Keratinocyte (primary cell): ENCODE measurements around the gene GTF2F1. TPM values are rescaled to one million over a fixed set of nuclear protein-coding genes. Genes with fewer than 3 reads are reported as not detected.

ENCODE experiments used
- DNase-seq: peaks from one replicate; pipeline ENCODE4 v3.0.0-alpha.2; 2011; ENCODE audit warnings: low read depth, missing footprints, low spot score
- FAIRE-seq: peaks from 2 replicates; lab custom pipeline; 2011; peaks lifted over from hg19 to GRCh38; lab: Jason Lieb, UNC
- H2AFZ ChIP-seq: 2 replicates; pipeline ENCODE4 v1.6.0; 2012; ENCODE audit warnings: low read length, control low read depth, inconsistent platforms; ENCODE audit not compliant: control insufficient read depth
- H3K27ac ChIP-seq: 2 replicates; pipeline ENCODE4 v1.5.1; 2011; ENCODE audit warnings: low read length; ENCODE audit not compliant: control insufficient read depth, insufficient read depth
- H3K27me3 ChIP-seq: 3 replicates; pipeline ENCODE4 v1.6.0; 2011; ENCODE audit warnings: low read length; ENCODE audit not compliant: control insufficient read depth, insufficient read depth; ENCODE audit errors: extremely low read depth
- H3K36me3 ChIP-seq, 2 experiments: 2 replicates in 1 of 2; 3 replicates in 1 of 2; pipeline ENCODE4 v1.5.1; 2011; ENCODE audit warnings: low read length in 2 of 2, mild to moderate bottlenecking in 1 of 2; ENCODE audit not compliant: control insufficient read depth in 2 of 2, insufficient read depth in 2 of 2; ENCODE audit errors: extremely low read depth in 1 of 2
- H3K4me1 ChIP-seq: 3 replicates; pipeline ENCODE4 v1.5.1; 2011; ENCODE audit warnings: low read length; ENCODE audit not compliant: control insufficient read depth, insufficient read depth; ENCODE audit errors: extremely low read depth
- H3K4me2 ChIP-seq: 3 replicates; pipeline ENCODE4 v1.6.0; 2011; ENCODE audit warnings: low read depth, low read length; ENCODE audit not compliant: control insufficient read depth, insufficient read depth; ENCODE audit errors: extremely low read depth
- H3K4me3 ChIP-seq, 3 experiments: fragments of 200-600 bp in 1 of 3; sonication (generic) in 1 of 3; 2 replicates in 2 of 3; 3 replicates in 1 of 3; pipeline ENCODE4 v1.5.1; 2011 to 2016; ENCODE audit warnings: low read length in 3 of 3, mild to moderate bottlenecking in 3 of 3, control low read depth in 2 of 3, inconsistent platforms in 1 of 3, low read depth in 1 of 3, mixed read lengths in 1 of 3, mixed run types in 1 of 3, moderate library complexity in 1 of 3; ENCODE audit not compliant: control insufficient read depth in 2 of 3, insufficient read depth in 2 of 3; ENCODE audit errors: extremely low read depth in 1 of 3
- H3K79me2 ChIP-seq: 2 replicates; pipeline ENCODE4 v1.6.0; 2012; ENCODE audit warnings: low read length; ENCODE audit not compliant: control insufficient read depth, insufficient read depth
- H3K9ac ChIP-seq: 3 replicates; pipeline ENCODE4 v1.6.0; 2011; ENCODE audit warnings: low read length; ENCODE audit not compliant: control insufficient read depth, insufficient read depth; ENCODE audit errors: extremely low read depth
- H3K9me1 ChIP-seq: 3 replicates; pipeline ENCODE4 v1.6.0; 2011; ENCODE audit warnings: low read length; ENCODE audit not compliant: control insufficient read depth, insufficient read depth; ENCODE audit errors: extremely low read depth
- H3K9me3 ChIP-seq: 2 replicates; pipeline ENCODE4 v1.5.1; 2012; ENCODE audit warnings: low read depth, low read length; ENCODE audit not compliant: control insufficient read depth
- H4K20me1 ChIP-seq: 3 replicates; pipeline ENCODE4 v1.6.0; 2011; ENCODE audit warnings: low read length; ENCODE audit not compliant: control insufficient read depth, insufficient read depth; ENCODE audit errors: extremely low read depth
- CTCF ChIP-seq, 3 experiments: IDR thresholded peaks in 1 of 3; conservative IDR thresholded peaks in 1 of 3; optimal IDR thresholded peaks in 1 of 3; 2 replicates in 2 of 3; 3 replicates in 1 of 3; pipeline versions ENCODE3 to v1.5.1; 2011; ENCODE audit warnings: low read length in 3 of 3, mild to moderate bottlenecking in 3 of 3, moderate library complexity in 2 of 3, control low read depth in 1 of 3, inconsistent platforms in 1 of 3; ENCODE audit not compliant: insufficient read depth in 2 of 3; ENCODE audit errors: extremely low read depth in 1 of 3
- EZH2 ChIP-seq: IDR thresholded peaks from one replicate; pipeline ENCODE4 v1.6.1; 2012; ENCODE audit warnings: inconsistent platforms, mild to moderate bottlenecking, low read length, moderate library complexity
- dilution Hi-C: fragments of 300-500 bp; cut with MboI; formaldehyde crosslinking; loops from one replicate; pipeline ENCODE4 v1.7.0; 2020; ENCODE audit warnings: low sequenced_read_pairs; ENCODE audit not compliant: extremely low pct_ligation_motif_present
- polyA plus RNA-seq, 5 experiments: library from polyadenylated mRNA; depleted of rRNA in 3 of 5; stranded (reverse) in 3 of 5; stranded (forward) in 1 of 5; unstranded in 1 of 5; fragments of >200 nt; gene quantifications; 1 replicate in 1 of 5; 2 replicates in 3 of 5; 3 replicates in 1 of 5; pipeline versions ENCODE4 v1.2.1 to v1.2.3, GENCODE V29; 2011 to 2012; ENCODE audit warnings: missing spikeins in 2 of 5, low read depth in 1 of 5, low replicate concordance in 1 of 5

GTF2F1 gene
- polyA plus RNA-seq, 1 donor (not counting 4 experiments of a cell fraction or from before 2014, with no cell fraction given), result 37.3 TPM

- no peak overlapping the region for H3K4me2 ChIP-seq
- DNase-seq (no peak), FAIRE-seq (no peak)
- dilution Hi-C loops, result no loop called here
- H3K9ac ChIP-seq, result no peak overlapping the region
- H2AFZ ChIP-seq, result no peak overlapping the region
- H3K36me3 ChIP-seq, result peaks cover 43 to 67% of the 10 kb centered on the region in 2 experiments
- no peaks in the 10 kb centered on the region for H3K27me3 ChIP-seq
- peaks cover 8% of the 10 kb centered on the region for H3K4me1 ChIP-seq
- H3K4me3 ChIP-seq, result no peak overlapping the region
- peaks cover 11% of the 10 kb centered on the region for H4K20me1 ChIP-seq
- H3K79me2 ChIP-seq, result peaks cover 54% of the 10 kb centered on the region
- no peak for TF ChIP-seq CTCF (optimal IDR thresholded peaks at IDR 0.05 in 1 of 3, IDR thresholded peaks at IDR 0.05 in 1 of 3, conservative IDR thresholded peaks at IDR 0.05 in 1 of 3; ENCODE audit: extremely low read depth in 1 of 3, insufficient read depth in 2 of 3, low read length in 3 of 3)
- no peaks in the 10 kb centered on the region for H3K9me3 ChIP-seq
- H3K9me1 ChIP-seq, result peaks cover 2% of the 10 kb centered on the region
- no peak overlapping the region for H3K27ac ChIP-seq
These were observed 25.6 kb upstream of the GTF2F1 start for GRCh38 chr19:6418562-6418932.

GRCh38 chr19:6417713-6418561, 25.0 kb upstream of the GTF2F1 start:
- Histone ChIP-seq H3K36me3 (peaks cover 43 to 67% of the 10 kb centered on the region in 2 experiments), H3K27me3 (no peaks in the 10 kb centered on the region), H3K9ac (no peak overlapping the region), H3K4me3 (no peak overlapping the region), H3K4me1 (peaks cover 2% of the 10 kb centered on the region), H3K27ac (no peak overlapping the region), H3K9me1 (no peaks in the 10 kb centered on the region), H3K4me2 (no peak overlapping the region), H3K9me3 (no peaks in the 10 kb centered on the region), H2AFZ (no peak overlapping the region), H3K79me2 (peaks cover 48% of the 10 kb centered on the region), H4K20me1 (peaks cover 5% of the 10 kb centered on the region)
- FAIRE-seq (no peak), DNase-seq (no peak)
- dilution Hi-C loops, result no loop called here
- TF ChIP-seq CTCF (optimal IDR thresholded peaks at IDR 0.05 in 1 of 3, IDR thresholded peaks at IDR 0.05 in 1 of 3, conservative IDR thresholded peaks at IDR 0.05 in 1 of 3; ENCODE audit: extremely low read depth in 1 of 3, insufficient read depth in 2 of 3, low read length in 3 of 3) (peak in 1 of 3 experiments; percentile 41), EZH2 (no peak)
